ENCODE measurements around the gene PAQR7. TPM values are rescaled to one million over a fixed set of nuclear protein-coding genes. Genes with fewer than 3 reads are reported as not detected.
A peak's percentile ranks its signal among the peaks of the same experiment; 100 is the strongest.

PAQR7 gene
- total RNA-seq, 1 experiment from 2014 or later, result 6.4 TPM

GRCh38 chr1:25893116-25893515 lies 17.6 kb upstream of the PAQR7 start:
- Histone ChIP-seq H3K9me2 (replicated peaks; ENCODE audit: low read length) (no peaks in the 10 kb centered on the region), H3K36me3 (ENCODE audit: low read depth, low read length) (no peaks in the 10 kb centered on the region), H2AFZ (ENCODE audit: low read length) (no peak overlapping the region), H3K4me1 (ENCODE audit: insufficient read depth, low read length) (peaks cover 55% of the 10 kb centered on the region), H3K9me3 (ENCODE audit: low read length) (no peaks in the 10 kb centered on the region), H3K9ac (ENCODE audit: low read length) (no peak overlapping the region), H3K4me2 (ENCODE audit: low read length) (no peak overlapping the region), H4K20me1 (ENCODE audit: low read length) (no peaks in the 10 kb centered on the region), H3K79me2 (ENCODE audit: low read length) (no peaks in the 10 kb centered on the region), H3K4me3 (ENCODE audit: low read length) (no peak overlapping the region), H3K27me3 (ENCODE audit: low read length) (no peaks in the 10 kb centered on the region), H3K27ac (ENCODE audit: low read length) (no peak overlapping the region), H3F3A (ENCODE audit: low read length, unreplicated experiment) (no peaks in the 10 kb centered on the region)
- TSS peak; percentile 17 for BruUV-seq (replicated peaks)
- DNase-seq (no peak), ATAC-seq (no peak)
- intact Hi-C loops (cut with micrococcal nuclease), result loop anchor here (10.0 kb wide), 1 partner anchor 202 kb away; no protein-coding TSS in a partner anchor
- POLR2A ChIA-PET (ENCODE audit: unreplicated experiment), result interaction anchor here (0.6 to 0.9 kb wide), 2 partner anchors 234 to 719 kb away, joined by 5 to 8 read pairs; no protein-coding TSS in a partner anchor
- CTCF ChIA-PET, result interaction anchor here (0.5 to 1.5 kb wide), 5 partner anchors 18 to 234 kb away, joined by 3 to 9 read pairs (median 3); partner anchors contain the start of gene PAFAH2
- TF ChIP-seq EZH2phosphoT487 (IDR thresholded peaks at IDR 0.05; ENCODE audit: borderline replicate concordance, low read length), result no peak
- no peak for TF ChIP-seq CTCF (conservative IDR thresholded peaks at IDR 0.05; ENCODE audit: low read depth, low read length)
- TF ChIP-seq EZH2 (IDR thresholded peaks at IDR 0.05; ENCODE audit: low read length, unreplicated experiment), result no peak

- Histone ChIP-seq H4K20me1 (ENCODE audit: low read length) (no peaks in the 10 kb centered on the region), H3K9ac (ENCODE audit: low read length) (no peak overlapping the region), H3K4me3 (ENCODE audit: low read length) (no peak overlapping the region), H3K9me2 (replicated peaks; ENCODE audit: low read length) (no peaks in the 10 kb centered on the region), H3K4me1 (ENCODE audit: insufficient read depth, low read length) (peaks cover 54% of the 10 kb centered on the region), H2AFZ (ENCODE audit: low read length) (no peak overlapping the region), H3K36me3 (ENCODE audit: low read depth, low read length) (no peaks in the 10 kb centered on the region), H3K79me2 (ENCODE audit: low read length) (no peaks in the 10 kb centered on the region), H3K27ac (ENCODE audit: low read length) (peak overlapping the region; percentile 48), H3K4me2 (ENCODE audit: low read length) (peak overlapping the region; percentile 24; the same call in 1 of the 2 replicates), H3K9me3 (ENCODE audit: low read length) (no peaks in the 10 kb centered on the region), H3K27me3 (ENCODE audit: low read length) (no peaks in the 10 kb centered on the region), H3F3A (ENCODE audit: low read length, unreplicated experiment) (no peaks in the 10 kb centered on the region)
- ChIA-PET POLR2A (ENCODE audit: unreplicated experiment) (interaction anchor here (0.6 kb wide), 1 partner anchor 94 kb away, joined by 9 read pairs; no protein-coding TSS in a partner anchor), CTCF (no interaction called here)
- DNase-seq (no peak), ATAC-seq (no peak)
- intact Hi-C loops (cut with micrococcal nuclease), result loop anchor here (10.0 kb wide), 1 partner anchor 203 kb away; no protein-coding TSS in a partner anchor
- no peak for TF ChIP-seq EZH2 (IDR thresholded peaks at IDR 0.05; ENCODE audit: low read length, unreplicated experiment)
- no peak for TF ChIP-seq EZH2phosphoT487 (IDR thresholded peaks at IDR 0.05; ENCODE audit: borderline replicate concordance, low read length)
- TF ChIP-seq CTCF (conservative IDR thresholded peaks at IDR 0.05; ENCODE audit: low read depth, low read length), result no peak
- no TSS peak for BruUV-seq (replicated peaks)
These were observed 16.1 kb upstream of the PAQR7 start for GRCh38 chr1:25891606-25892005.

Data from PC-3 (cell line).